HG02870 (cell line): ENCODE measurements around the gene SHANK2.

ENCODE experiments used
- ATAC-seq: cut with Tn5 transposase; IDR thresholded peaks from one replicate; pipeline ENCODE4 v1.9.1; 2021; ENCODE audit warnings: mild to moderate bottlenecking, moderate library complexity; ENCODE audit not compliant: unreplicated experiment

The SHANK2 gene

DNA sequence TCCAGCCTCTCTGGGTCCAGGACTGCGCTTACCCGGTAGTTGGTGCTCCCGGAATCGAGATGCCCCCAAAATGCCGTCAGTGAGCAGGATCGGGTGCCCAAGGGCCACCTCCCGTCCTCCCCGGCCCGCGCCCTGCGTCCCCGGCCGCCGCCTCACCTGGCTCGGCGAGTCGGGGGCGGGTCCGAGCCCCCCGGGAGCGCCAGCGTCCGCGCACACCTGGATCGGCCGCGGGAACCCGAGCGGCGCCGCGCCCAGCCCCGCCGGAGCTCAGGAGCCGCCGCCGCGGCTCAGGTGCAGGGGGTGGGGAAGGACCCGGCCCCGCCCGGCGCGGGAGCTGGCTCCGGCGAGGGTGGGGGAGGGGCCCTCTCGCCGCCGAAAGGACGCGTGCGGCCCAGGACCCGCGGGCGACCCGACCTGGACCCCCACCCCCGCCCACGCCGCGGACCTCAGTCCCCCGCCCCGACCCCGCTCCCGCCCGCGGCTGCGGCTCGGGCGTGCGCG is at the start of gene SHANK2:
Gene SHANK2 (minus strand): TSS at position 309 of the 501 bp plus-strand sequence. CDS start 105,251 bp downstream, outside the sequence.
- no peak for ATAC-seq

DNA sequence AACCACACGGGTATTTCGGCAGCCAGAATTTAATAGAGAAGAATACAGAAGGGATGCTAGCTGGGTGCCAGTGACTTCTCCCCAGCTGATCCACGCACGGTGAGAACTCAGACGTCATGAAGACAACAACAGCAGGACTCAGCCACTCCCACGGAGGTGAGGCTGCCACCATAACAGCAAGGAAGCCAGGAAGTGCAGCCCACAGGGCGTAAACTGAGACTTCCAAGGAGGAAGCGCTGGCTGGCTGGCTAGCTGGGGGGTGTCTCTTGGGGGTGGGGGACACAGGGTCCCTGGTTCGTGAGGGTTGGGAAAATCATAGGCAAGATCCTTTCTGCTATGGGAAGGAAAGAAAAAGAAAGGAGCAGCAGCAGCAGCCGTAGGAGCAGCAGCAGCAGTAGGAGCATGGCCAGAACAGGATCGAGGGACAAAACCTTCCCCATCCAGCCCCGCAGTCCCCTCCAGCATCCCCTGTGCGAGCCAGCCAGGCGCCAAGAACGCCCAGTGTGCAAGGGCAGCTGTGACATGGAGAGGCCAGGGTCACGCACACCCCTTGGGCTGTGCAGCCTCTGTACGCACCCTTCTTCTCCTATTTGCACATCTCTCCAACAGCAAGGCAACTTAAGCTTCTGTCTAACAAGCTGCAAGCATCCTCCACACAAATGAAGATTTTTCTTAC is 49.6 kb upstream of the SHANK2 start:
- no peak for ATAC-seq

GRCh38 chr11:71301046-71301857 is 48.9 kb upstream of the SHANK2 start:
- ATAC-seq: no peak

DNA sequence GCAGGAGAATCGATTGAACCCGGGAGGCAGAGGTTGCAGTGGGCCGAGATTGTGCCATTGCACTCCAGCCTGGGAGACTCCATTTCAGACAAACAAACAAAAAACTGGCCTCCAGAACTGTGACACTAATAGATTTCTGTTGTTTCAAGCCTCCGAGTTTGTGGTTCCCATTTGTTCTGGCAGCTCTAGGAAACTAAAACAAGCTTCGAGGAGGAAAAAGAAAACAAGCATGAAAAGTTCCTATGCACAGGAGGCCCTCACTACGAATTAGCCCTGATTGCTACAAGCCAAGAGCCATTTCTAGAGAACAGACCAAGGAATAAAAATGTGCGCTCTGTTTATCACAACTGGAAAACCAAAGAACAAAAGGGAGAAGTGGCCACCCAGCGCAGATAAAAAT is 47.8 kb upstream of the SHANK2 start:
- no peak for ATAC-seq

DNA sequence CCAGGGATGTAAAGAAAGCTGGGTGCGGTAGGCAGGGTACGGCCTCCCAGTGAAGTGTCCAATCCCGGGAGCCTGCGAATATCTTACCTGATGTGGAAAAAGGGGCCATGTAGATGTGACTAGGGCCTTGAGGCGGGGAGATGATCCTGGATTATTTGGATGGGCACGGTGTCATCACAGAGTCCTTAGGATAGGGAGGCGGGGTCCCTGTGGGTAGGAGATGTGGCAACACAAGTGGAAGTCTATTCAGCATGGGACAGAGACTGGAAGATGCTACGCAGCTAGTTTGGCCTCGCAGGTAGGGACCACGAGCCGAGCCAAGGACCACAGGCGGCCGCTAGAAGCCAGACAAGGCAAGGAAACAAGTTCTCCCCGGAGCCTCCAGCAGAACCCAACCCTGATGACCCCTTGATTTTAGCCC is 46.4 kb upstream of the SHANK2 start:
- ATAC-seq: no peak

DNA sequence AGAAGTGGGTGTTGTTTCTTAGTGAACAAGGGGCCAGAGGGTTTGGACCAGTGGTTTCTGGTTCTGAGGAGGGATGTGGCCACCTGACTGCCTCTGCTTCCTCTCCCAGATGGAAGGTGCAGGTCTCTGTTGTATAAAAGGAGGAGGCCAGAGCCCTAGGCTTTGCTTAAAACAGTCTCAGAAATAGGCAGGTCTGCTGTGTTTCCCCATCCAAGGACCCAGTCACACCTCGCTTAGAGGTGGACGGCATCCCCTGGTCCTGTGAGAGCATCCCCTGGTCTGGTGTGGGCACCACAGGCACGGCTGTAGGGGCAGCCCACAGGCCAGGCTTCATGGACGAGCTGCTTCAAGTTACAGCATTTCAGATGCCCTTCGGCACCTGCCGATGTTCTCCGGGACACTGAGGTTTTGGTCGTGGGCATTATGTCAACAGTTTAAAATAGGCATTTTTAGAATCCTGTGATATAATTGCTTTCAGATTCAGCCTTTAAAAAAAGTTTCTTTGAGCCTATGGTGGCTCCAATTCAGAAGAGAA is 45.7 kb upstream of the SHANK2 start:
- ATAC-seq: no peak

GRCh38 chr11:71294846-71295600 is 42.6 kb upstream of the SHANK2 start:
- ATAC-seq: no peak

DNA sequence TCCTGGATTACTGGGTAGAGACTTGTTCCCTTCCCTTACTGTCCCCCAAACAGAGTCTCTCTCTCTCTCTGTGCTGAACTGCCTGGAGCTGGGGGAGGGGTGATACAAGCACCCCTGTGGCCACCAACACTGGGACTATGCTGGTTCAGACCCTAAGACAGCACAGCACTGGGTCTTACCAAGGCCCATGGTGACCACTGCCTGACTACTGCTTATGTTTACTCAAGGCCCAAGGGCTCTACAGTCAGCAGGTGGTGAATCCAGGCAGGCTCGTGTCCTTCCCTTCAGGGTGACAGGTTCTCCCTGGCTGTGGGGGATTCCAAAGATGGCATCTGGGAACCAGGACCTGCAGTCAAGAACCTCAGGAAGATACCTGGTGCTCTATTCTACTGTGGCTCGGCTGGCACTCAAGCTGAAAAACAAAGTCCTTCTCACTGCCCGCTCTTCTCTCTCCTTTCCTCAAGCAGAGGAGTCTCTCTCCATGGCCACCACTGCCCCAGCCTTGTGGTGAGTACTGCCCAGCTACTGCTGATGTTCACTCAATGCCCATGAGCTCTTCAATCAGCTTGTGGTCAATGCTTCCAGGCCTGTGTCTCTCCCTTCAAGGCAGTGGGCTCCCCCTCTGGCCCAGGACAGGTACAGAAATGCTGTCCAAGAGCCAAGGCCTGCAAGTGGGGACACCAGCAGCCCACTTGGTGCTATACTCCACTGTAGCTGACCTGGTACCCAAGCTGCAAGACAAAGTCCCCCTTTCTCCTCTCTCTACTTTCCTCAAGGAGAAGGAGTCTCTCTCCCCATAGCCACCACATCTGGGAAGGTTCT is 41.8 kb upstream of the SHANK2 start:
- no peak for ATAC-seq

DNA sequence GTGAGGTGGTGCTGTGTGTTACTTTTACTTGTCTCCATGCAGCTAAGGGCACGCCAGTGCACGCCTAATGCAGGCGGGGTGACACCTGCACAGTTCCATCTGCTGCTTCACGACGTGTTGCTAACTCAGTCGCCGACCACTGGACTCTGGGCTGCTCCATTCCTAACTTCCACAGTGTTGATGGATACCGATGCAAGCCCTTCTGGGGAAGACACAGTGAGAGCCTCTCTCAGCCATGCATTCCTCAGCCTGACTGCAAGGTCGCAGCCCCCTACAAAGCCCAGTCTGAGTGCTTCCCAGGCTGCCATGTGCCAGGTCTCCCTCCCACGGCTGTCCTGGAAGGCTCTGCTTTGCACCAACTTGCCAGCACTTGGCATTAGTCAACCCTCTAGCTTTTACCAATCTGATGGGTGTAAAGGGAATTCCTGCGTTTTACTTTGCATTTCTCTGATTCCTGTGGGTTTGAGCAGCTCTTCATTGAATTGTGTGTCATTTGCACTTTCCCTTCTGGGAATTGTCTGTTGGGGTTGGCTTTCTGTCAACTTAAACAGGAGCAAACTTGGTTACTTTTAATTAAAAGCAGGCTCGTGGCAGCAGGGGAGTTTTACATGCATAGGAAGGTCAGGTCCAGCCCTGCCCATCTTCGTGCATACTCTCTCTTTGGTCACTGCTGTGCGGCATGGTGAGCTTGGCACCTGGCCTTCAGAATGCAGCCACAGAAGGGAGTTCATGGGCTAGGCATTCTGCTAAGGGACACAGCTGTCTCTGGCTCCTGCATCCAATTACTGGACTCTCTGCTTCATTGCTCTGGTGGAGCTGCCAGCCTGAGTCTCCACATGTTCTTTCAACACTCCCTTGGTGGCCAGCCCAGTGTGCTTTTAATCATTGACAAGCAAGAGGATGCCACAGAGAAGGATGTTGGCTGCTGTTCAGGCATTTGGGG is 34.6 kb upstream of the SHANK2 start:
- ATAC-seq: no peak

- no peak for ATAC-seq
Measured at GRCh38 chr11:71285111-71285510, 32.7 kb upstream of the SHANK2 start.

- no peak for ATAC-seq
Measured at GRCh38 chr11:71284525-71285092, 32.2 kb upstream of the SHANK2 start.

DNA sequence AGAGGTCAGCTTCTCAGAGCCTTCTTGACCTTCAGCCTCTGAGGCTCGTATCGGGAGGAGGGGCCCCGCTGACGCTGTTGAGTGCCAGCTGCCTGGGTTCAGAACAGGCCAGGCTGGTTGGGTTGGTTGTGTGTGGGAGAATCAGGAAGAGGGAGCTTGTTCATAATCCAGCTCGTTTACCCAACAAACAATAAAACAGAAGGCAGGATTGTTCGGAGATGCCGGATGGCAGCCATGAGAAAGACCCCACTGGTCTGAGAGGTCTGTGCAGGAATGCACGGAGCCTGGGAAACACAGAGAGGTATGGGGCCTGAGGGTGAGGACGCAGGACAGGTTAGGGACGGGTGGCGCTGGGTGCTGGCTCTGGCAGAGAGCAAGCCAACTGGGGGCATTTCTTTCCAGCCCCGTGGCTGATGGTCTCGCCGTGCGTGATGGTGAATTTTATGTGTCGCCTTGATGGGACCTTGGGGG is 31.6 kb upstream of the SHANK2 start:
- ATAC-seq: no peak

DNA sequence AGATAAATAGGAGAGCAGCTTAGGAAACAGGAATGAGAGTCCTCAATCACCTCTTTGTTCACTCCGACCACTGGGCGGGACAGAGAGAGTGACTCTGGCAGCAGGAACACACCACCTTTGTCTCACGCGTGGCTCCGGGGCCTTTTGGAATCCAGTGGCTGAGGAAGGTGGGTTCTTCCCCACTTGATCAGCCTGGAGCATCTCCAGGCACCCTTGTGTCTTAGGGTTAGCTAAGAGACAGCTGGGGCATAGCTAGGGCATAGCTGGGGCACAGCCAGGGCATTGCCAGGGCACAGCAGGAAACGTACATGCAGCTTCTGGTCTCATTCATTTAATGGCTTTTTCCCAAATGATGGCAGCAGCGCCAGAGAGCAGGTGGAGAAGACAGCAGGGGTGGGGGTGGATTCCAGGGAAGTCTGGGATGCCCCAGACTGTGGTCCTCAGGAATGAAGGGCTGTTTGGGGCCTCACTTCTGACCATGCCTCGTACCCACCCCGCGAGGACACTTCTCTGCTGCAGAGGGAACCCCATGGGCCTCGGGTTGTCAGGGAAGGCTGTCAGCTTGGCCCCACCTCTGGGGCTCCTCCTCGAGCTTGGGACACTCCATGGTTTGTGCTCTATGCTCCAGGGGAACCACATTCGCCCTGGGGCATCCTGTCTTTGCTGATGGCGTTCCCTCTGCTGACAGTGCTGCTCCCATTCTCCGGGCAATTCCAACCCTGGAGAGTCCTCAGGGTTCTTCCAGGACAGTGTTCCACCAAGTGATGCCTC is 30.4 kb upstream of the SHANK2 start:
- ATAC-seq: no peak

- ATAC-seq: no peak
Measured at GRCh38 chr11:71281831-71282230, 29.5 kb upstream of the SHANK2 start.

DNA sequence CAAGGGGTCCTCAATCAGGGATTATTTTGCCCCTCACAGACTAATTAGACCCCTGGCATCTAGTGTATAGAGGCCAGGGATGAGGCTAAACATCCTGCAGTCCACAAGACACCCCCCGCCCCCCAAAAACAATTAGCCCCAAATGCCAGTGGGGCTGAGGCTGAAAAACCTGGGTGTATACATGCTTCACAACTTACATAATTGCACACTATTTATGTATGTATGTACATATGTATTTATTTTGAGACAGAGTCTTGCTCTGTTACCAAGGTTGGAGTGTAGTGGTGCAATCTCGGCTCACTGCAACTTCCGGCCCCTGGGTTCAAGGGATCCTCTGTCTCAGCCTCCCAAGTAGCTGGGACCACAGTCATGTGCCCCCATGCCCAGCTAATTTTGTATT is 28.8 kb upstream of the SHANK2 start:
- ATAC-seq: no peak

GRCh38 chr11:71279916-71280645 is 27.7 kb upstream of the SHANK2 start:
- ATAC-seq: no peak

DNA sequence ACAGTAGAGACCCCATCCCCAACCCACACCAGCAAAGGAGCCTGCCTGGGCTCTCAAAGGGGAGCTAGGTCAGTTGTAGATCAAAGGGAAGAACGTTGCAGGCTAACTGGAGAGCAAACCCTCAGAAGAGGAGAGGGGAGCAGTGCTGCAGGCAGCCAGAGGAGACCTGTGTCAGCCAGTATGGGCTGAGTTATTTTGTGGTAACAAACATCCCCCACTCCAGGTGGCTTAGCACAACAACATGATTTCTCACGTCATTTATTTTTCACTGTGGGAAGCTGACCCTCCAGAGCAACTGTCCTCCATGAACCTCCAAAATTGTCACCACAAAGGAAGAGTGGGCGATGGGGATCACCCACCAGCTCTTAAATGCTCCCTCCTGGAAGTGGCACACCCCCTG is 19.8 kb upstream of the SHANK2 start:
- no peak for ATAC-seq
